PC-3 (cell line): ENCODE measurements around the gene NEGR1. TPM values are rescaled to one million over a fixed set of nuclear protein-coding genes. Genes with fewer than 3 reads are reported as not detected.

ENCODE experiments used
- ATAC-seq: fragments of 200-7000 bp; cut with Tn5 transposase; 2 replicates; pipeline ENCODE4 v1.9.1; 2020; ENCODE audit warnings: mild to moderate bottlenecking, moderate library complexity
- BruUV-seq: library from RNA; stranded (reverse); fragments of 400-500 nt; replicated peaks from 2 replicates; lab custom pipeline; 2021; lab: Mats Ljungman, UMichigan
- CTCF ChIA-PET: fragments of 300-600 bp; sonication (Branson Sonifier 250); formaldehyde crosslinking; loops from one replicate; lab custom pipeline; 2022; ENCODE audit warnings: antibody characterized with exemption; lab: Charles Lee
- POLR2A ChIA-PET: fragments of 300-600 bp; sonication (Branson Sonifier 250); formaldehyde crosslinking; loops from one replicate; lab custom pipeline; 2022; ENCODE audit warnings: antibody characterized with exemption; ENCODE audit not compliant: unreplicated experiment; lab: Charles Lee
- DNase-seq: peaks from one replicate; pipeline ENCODE4 v3.0.0-alpha.2; 2015
- H2AFZ ChIP-seq: fragments of 300-600 bp; sonication (generic); 2 replicates; pipeline ENCODE4 v1.6.0; 2016; ENCODE audit warnings: antibody characterized with exemption, low read length
- H3F3A ChIP-seq: fragments of 300-600 bp; sonication (generic); one replicate; pipeline ENCODE4 v1.6.0; 2017; ENCODE audit warnings: antibody characterized with exemption, low read length, control low read depth, mild to moderate bottlenecking; ENCODE audit not compliant: unreplicated experiment
- H3K27ac ChIP-seq: fragments of 300-600 bp; sonication (generic); 2 replicates; pipeline ENCODE4 v1.5.1; 2016; ENCODE audit warnings: mild to moderate bottlenecking, low read length
- H3K27me3 ChIP-seq: fragments of 300-600 bp; sonication (generic); 2 replicates; pipeline ENCODE4 v1.6.1; 2016; ENCODE audit warnings: low read length, mixed read lengths
- H3K36me3 ChIP-seq: fragments of 300-600 bp; sonication (generic); 2 replicates; pipeline ENCODE4 v1.6.1; 2016; ENCODE audit warnings: low read depth, mixed run types, low read length, mixed read lengths
- H3K4me1 ChIP-seq: fragments of 300-600 bp; sonication (generic); 2 replicates; pipeline ENCODE4 v1.5.1; 2016; ENCODE audit warnings: low read length; ENCODE audit not compliant: insufficient read depth
- H3K4me2 ChIP-seq: fragments of 300-600 bp; sonication (generic); 2 replicates; pipeline ENCODE4 v1.6.0; 2016; ENCODE audit warnings: low read length
- H3K4me3 ChIP-seq: fragments of 300-600 bp; sonication (generic); 2 replicates; pipeline ENCODE4 v1.5.1; 2016; ENCODE audit warnings: mild to moderate bottlenecking, low read length, mixed read lengths
- H3K79me2 ChIP-seq: fragments of 300-600 bp; sonication (generic); 2 replicates; pipeline ENCODE4 v1.6.1; 2017; ENCODE audit warnings: low read length, mixed read lengths
- H3K9ac ChIP-seq: fragments of 300-600 bp; sonication (generic); 2 replicates; pipeline ENCODE4 v1.6.0; 2016; ENCODE audit warnings: mild to moderate bottlenecking, low read length
- H3K9me2 ChIP-seq: fragments of 300-600 bp; sonication (generic); replicated peaks from 2 replicates; pipeline ENCODE4 v1.6.1; 2016; ENCODE audit warnings: mixed run types, low read length, mixed read lengths
- H3K9me3 ChIP-seq: fragments of 300-600 bp; sonication (generic); 2 replicates; pipeline ENCODE4 v1.6.1; 2016; ENCODE audit warnings: low read length, mixed read lengths
- H4K20me1 ChIP-seq: fragments of 300-600 bp; sonication (generic); 2 replicates; pipeline ENCODE4 v1.6.1; 2016; ENCODE audit warnings: low read length, mixed read lengths
- CTCF ChIP-seq: fragments of 300-600 bp; sonication (generic); conservative IDR thresholded peaks from 2 replicates; pipeline ENCODE4 v1.5.1; 2017; ENCODE audit warnings: antibody characterized with exemption, low read depth, mild to moderate bottlenecking, low read length
- EZH2 ChIP-seq: fragments of 300-600 bp; sonication (generic); IDR thresholded peaks from one replicate; pipeline ENCODE4 v1.6.1; 2017; ENCODE audit warnings: antibody characterized with exemption, mild to moderate bottlenecking, low read length; ENCODE audit not compliant: unreplicated experiment
- EZH2phosphoT487 ChIP-seq: fragments of 300-600 bp; sonication (generic); IDR thresholded peaks from 2 replicates; pipeline ENCODE4 v1.6.1; 2018; ENCODE audit warnings: mild to moderate bottlenecking, antibody characterized with exemption, low read length, borderline replicate concordance
- intact Hi-C: fragments of 100-400 bp; cut with micrococcal nuclease; formaldehyde crosslinking; loops from 2 replicates; pipeline ENCODE4 v1.9.0; 2023
- total RNA-seq: library from RNA; depleted of rRNA; stranded (reverse); fragments of >200 nt; gene quantifications from 2 replicates; pipeline ENCODE4 v1.2.3, GENCODE V29; 2014

Gene NEGR1
- total RNA-seq, 1 experiment from 2014 or later, result 3.4 TPM

GRCh38 chr1:71853360-71853759 is 429.0 kb downstream of the NEGR1 start:
- DNase-seq, result no peak
- POLR2A ChIA-PET, result no interaction called here
- ATAC-seq, result no peak

DNA sequence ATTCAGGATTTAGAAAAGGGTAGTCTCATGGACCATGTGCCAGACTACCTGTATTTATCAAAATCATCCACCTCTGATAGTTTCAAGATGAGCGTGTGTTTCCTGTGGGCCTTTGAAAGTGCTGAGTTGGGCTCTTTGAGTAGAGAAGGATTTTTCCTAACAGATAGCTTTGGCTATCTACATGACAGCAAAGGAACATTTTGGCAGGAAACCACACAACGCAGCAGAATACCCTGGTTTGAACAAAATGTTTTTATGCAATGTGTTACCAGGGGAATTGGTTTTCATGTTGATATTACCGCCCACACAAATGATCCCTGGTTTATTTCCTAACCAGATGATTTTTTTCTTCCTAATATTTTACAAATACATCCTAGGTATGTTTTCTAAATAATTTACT is 431.4 kb downstream of the NEGR1 start:
- Histone ChIP-seq H3K36me3 (no peaks in the 10 kb centered on the region), H4K20me1 (no peaks in the 10 kb centered on the region), H3F3A (no peaks in the 10 kb centered on the region), H3K4me1 (no peaks in the 10 kb centered on the region), H3K27me3 (no peaks in the 10 kb centered on the region), H2AFZ (no peak overlapping the region), H3K27ac (no peak overlapping the region), H3K9me3 (no peaks in the 10 kb centered on the region), H3K4me2 (no peak overlapping the region), H3K9ac (no peak overlapping the region), H3K4me3 (no peak overlapping the region), H3K79me2 (no peaks in the 10 kb centered on the region), H3K9me2 (no peaks in the 10 kb centered on the region)
- intact Hi-C loops, result no loop called here
- TF ChIP-seq EZH2phosphoT487, result no peak
- TF ChIP-seq EZH2, result no peak
- TF ChIP-seq CTCF, result no peak
- CTCF ChIA-PET, result no interaction called here
- POLR2A ChIA-PET, result no interaction called here
- no TSS peak for BruUV-seq
- ATAC-seq (no peak), DNase-seq (no peak)

More at GRCh38 chr1:71853360-71853759, 429.0 kb downstream of the NEGR1 start:
- H3K9ac ChIP-seq, result no peak overlapping the region
- no peak overlapping the region for H3K27ac ChIP-seq
- no peaks in the 10 kb centered on the region for H3K9me2 ChIP-seq
- H3K4me2 ChIP-seq, result no peak overlapping the region
- H3K27me3 ChIP-seq, result no peaks in the 10 kb centered on the region
- no peaks in the 10 kb centered on the region for H3K79me2 ChIP-seq
- H3K36me3 ChIP-seq, result no peaks in the 10 kb centered on the region
- H3K4me3 ChIP-seq, result no peak overlapping the region
- intact Hi-C loops, result no loop called here
- H4K20me1 ChIP-seq, result no peaks in the 10 kb centered on the region
- no TSS peak for BruUV-seq
- no peak overlapping the region for H2AFZ ChIP-seq
- no peak for TF ChIP-seq EZH2
- TF ChIP-seq EZH2phosphoT487, result no peak
- TF ChIP-seq CTCF, result no peak
- H3K4me1 ChIP-seq, result no peaks in the 10 kb centered on the region
- H3K9me3 ChIP-seq, result no peaks in the 10 kb centered on the region
- no peaks in the 10 kb centered on the region for H3F3A ChIP-seq
- CTCF ChIA-PET, result no interaction called here

GRCh38 chr1:71850515-71850914 is 431.8 kb downstream of the NEGR1 start:
- Histone ChIP-seq H3K27me3 (no peaks in the 10 kb centered on the region), H3K27ac (no peak overlapping the region), H3F3A (no peaks in the 10 kb centered on the region), H3K4me1 (no peaks in the 10 kb centered on the region), H3K9ac (no peak overlapping the region), H3K9me3 (no peaks in the 10 kb centered on the region), H4K20me1 (no peaks in the 10 kb centered on the region), H3K36me3 (no peaks in the 10 kb centered on the region), H3K79me2 (no peaks in the 10 kb centered on the region), H3K4me3 (no peak overlapping the region), H2AFZ (no peak overlapping the region), H3K9me2 (no peaks in the 10 kb centered on the region), H3K4me2 (no peak overlapping the region)
- POLR2A ChIA-PET, result no interaction called here
- no peak for ATAC-seq
- no peak for DNase-seq
- intact Hi-C loops, result no loop called here
- no TSS peak for BruUV-seq
- CTCF ChIA-PET, result no interaction called here
- no peak for TF ChIP-seq EZH2phosphoT487
- no peak for TF ChIP-seq CTCF
- TF ChIP-seq EZH2, result no peak
